Stimulated activated CD4-positive, alpha-beta T cell treated with anti-CD3 and anti-CD28 coated beads, Interleukin-1b, Interleukin-23, amount 100 ng/mL, for 24 hours (primary cell): ENCODE data around the gene MC3R.
"Not testable (repeated sequence)": the region's sequence is repeated elsewhere in the genome, so short reads cannot be mapped to it uniquely, and the experiment has no call there.

Experiments used
- DNase-seq, 4 experiments: peaks; one replicate each; pipeline ENCODE4 v3.0.0-alpha.2; 2020; ENCODE audit warnings: low read depth in 4 of 4, low spot score in 1 of 4

MC3R gene

DNA sequence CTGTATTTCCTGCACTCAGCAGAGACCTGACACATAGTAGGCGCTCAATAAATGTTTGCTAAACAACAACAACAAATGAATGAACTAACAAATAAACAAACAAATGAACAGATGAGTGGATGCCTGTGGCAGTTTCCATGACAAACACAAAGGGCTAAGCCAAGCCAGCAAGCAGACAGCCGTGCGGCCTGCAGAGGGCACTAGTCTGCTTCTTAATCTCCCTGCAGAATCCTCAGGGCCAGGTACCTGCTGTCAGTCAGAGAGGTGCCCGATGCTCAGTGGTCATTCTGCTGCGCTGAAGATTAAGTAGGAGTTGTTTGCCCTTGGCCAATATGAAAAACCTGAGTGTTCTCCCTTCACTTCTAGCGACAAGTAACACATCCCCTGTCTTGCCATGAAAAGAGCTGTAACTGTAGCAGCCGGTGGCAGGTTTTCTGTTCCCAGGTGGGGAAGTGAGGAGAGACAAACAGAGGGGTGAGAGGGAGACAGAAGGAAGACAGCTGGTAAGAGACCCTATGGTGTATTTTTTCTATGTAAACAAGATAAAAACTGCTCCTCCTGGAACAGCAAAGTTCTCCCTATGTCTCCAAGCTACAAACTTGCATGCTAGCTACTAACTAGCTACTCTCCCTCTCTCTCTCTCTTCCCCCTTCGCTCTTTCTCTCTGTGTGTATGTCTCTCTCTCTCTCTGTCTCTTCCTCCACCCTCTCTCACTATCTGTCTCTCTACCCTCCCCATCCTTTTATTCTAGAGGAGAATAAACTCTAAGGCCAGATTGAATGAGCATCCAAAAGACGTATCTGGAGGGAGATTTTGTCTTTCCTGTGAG lies at the start of gene MC3R:
Gene MC3R (plus strand): TSS at position 779 of the 829 bp plus-strand sequence. CDS start 112 bp downstream, outside the sequence.
- peak in 2 of 4 experiments; percentile 14 to 19 for DNase-seq

GRCh38 chr20:56200456-56200855 lies 48.1 kb upstream of the MC3R start:
- DNase-seq, result no peak

DNA sequence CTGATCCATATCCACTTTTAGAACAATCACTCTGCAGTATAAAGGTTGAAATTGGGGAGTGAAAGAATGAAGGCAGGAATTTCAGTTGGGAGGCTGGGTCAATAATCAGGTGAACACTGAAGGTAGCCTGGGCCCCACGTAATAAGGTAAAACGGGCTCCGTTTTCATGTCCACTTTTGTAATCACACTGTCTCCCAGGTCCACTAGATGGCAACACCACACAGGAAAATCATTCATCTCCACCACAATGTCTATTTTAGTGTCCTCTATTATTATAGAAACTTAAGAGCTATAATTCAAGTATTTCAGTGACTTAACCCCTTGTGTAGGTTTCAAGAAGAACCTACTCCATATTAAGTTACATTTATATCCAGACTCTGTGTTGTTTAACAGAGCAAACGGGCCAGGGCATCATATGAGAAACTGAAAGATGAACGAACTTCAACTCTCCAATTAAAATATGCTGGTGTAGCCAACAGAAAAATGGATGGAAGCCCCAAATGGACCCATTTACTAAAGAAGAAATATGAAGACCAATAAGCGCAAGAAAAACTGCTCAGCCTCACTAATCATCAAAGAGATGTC lies 45.9 kb upstream of the MC3R start:
- no peak for DNase-seq

DNA sequence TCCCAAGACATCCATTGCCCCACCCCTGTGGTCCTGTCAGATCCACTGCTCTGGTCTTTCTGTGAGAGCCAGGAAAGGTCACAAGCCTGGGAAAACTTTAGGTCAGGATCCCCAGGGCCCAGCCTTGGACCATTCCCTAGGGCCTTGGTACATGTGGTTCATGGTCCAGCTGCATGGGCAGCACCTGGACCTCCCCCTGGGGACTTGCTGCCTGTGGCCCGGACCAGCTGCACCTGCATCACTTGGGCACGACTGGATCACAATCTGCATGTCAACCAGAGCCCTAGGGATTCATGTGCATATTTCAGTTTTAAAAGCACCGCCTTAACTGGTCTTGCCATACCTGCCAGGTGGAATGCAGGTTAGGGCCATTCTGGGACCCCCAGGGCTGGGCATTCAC lies 44.3 kb upstream of the MC3R start:
- no peak for DNase-seq

GRCh38 chr20:56205346-56205745 lies 43.2 kb upstream of the MC3R start:
- DNase-seq, result no peak

DNA sequence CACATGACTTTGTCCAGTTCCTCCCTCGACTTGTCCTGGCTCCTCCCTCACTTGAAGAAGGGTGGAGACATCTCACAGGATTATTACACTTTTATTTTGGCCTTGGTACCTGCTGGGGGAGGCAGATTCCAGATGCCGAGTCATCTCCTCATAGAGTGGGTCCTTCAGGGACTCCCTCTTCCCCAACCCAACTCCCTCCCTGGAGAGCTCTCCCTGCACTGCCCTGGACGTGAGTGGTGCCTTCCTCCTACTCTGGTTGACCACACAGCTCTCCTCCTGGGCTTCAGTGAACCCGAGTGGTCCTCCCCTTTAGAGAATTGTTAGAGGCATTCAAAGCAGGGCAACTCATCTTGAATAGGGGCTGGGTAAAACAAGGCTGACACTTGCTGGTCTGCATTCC lies 40.9 kb upstream of the MC3R start:
- no peak for DNase-seq

- no peak for DNase-seq
Observed at GRCh38 chr20:56208121-56208520, 40.4 kb upstream of the MC3R start.

DNA sequence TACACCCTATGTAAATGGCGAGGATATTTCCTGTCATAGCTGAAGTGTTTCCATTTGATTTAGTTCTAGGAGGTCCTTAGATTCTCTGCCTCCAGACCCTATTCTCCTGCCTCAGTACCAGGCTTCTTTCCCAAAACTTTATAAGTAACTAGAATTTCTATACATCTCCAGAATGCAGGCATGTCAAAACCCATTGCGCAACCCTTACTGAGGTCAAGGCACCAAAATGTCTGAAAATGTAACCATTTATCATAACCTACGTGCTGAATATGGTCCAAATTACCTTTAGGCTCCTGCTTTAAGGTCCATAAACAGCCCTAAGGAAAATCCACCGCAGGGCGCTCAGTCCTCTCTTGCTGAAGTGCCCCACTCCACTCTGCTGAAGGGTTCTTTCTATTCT lies 37.5 kb upstream of the MC3R start:
- DNase-seq, result no peak

DNA sequence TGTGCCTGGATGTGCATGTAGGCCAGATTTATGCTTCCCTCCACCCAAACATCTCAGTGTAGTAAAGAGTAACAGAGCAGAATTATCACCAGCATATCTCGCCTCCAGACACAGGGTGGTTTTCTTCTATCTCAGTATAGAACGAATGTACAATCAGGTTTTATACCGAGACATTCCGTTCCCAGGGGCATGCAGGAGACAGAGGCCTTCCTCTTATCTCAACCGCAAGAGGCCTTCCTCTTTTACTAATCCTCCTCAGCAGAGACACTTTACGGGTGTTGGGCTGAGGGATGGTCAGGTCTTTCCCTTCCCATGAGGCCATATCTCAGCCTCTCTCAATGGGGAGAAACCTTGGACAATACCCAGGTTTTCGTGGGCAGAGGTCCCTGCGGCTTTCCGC lies 36.4 kb upstream of the MC3R start:
- DNase-seq, result no peak

GRCh38 chr20:56213321-56213720 lies 35.2 kb upstream of the MC3R start:
- DNase-seq, result no peak

GRCh38 chr20:56215115-56215514 lies 33.4 kb upstream of the MC3R start:
- DNase-seq, result no peak

DNA sequence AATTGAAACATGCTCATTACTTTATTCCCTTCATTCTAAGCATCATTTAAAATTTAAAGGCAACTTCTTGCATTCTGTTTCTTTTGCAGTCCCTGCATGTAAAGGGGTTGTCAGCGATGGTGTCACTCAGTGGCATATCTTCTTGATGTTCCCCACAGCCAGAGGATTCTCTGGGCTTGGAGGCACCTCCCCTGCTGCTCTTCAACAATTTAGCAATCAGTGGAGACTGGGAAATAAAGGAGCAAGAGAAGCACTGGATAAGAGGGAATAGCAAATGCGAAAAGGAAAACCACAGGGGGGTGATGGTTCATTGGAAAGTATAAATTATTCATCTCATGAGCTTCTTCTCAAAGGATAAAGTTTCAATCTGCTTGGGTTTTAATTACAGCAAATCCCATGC lies 30.7 kb upstream of the MC3R start:
- no peak for DNase-seq

DNA sequence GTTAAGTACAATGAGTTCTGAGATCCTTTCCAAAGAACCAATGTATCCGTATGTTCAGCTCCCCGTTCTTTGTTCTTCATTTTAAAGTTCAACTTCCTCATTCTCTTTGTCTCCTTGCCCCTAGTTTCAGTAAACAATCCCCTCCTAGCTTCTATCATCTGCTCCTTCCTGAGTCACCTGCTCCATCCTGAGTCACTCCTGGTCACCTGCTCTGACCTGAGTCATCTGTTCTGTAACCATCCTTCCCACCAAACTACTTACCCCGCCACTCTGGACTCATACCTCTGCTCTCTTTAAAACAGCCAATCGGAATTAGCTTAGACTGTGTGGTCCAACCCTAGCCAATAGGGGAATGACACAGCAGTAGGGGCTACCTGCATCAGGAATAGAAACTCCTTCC lies 27.3 kb upstream of the MC3R start:
- DNase-seq, result not testable (repeated sequence)

DNA sequence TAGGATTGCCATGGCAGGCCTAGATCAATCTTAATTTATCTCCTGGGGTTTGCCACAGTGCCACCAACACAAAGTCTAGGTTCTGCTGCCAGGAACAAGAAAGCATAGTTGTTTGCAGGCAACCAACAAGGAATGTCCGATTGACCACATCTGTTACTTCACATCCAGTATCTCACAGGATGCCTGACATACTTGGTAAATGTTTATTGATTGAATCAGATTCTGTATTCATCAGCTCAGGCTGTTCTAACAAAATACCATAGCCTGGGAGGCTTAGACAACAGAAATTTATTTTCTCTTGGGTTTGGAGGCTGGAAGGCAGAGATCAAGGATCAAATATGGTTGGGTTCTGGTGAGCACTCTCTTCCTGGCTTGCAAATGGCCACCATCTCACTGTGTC lies 26.3 kb upstream of the MC3R start:
- DNase-seq, result no peak

GRCh38 chr20:56222945-56223344 lies 25.6 kb upstream of the MC3R start:
- DNase-seq, result no peak

GRCh38 chr20:56223352-56223751 lies 25.2 kb upstream of the MC3R start:
- DNase-seq, result no peak

GRCh38 chr20:56228021-56228420 lies 20.5 kb upstream of the MC3R start:
- no peak for DNase-seq

DNA sequence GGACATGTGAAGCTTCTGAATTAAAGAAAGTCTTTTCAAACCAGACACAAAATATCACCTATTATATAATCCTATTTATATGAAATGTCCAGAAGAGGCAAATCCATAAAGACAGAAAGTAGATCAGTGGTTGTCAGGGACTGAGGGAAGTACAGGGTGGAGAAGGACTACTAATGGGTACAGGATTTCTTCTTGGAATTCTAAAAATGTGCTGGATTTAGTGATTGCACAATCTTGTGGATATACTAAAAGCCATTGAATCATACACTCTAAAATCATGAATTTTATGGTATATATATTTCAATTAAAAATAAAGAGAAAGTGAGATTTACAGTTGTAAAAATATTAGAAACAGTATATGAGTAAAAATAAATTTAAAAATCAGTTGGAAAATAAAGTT lies 18.7 kb upstream of the MC3R start:
- DNase-seq, result no peak

DNA sequence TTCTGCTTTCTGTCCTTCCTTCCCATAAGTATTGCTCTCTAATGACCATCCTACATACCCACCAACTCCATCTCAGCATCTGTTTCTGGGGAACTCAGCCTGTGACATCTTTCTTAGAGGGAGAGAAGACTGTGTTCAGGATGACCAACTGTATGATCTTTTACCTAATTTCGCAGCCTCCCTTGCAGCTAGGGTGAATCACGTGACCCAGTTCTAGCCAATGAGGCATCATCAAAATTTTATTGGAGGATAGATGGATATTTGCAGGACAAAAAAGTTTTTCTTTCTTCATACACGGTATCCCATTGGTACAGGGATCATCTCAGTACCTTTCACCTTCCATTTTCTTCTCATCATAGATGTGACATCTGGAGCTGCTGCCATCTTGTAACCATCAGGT lies 14.4 kb upstream of the MC3R start:
- DNase-seq, result no peak

- no peak for DNase-seq
Observed at GRCh38 chr20:56237335-56237734, 11.2 kb upstream of the MC3R start.

DNA sequence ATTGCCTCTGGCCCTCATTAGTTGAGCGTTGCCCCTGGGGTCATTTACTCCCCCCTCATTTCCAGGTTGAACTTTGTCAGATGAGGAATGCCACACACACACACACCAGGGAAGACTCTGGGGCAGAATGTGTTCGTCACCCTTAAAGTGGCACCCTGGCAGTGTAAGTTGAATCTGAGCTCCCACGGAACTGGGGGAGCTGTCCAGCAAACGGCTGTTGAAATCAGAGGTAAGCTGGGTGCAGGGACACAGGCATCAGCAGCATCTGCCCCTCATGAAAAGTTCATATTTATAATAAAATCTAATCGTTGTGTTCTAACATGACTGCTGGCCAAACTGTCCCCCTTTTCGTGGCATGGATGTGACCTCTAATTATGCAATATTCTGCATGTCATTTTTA lies 4.3 kb upstream of the MC3R start:
- DNase-seq, result no peak

DNA sequence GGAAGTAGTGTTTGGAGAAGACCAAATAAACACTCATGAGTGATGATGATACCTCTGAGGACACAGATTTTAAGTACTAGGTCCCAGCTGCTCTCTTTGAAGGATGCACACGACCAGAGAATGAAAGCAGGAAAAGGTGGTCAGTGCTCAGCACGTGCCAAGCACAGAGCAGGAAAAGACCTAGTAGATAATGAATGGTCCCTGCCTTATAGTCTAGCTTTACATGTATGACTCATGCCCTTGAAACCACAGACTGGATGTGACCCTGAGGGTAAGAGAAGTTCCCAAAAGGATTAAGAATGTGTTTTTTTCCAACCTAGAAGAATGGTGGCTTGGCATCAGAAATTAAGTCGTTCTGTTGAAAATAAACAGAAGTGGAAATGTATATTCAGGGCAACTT lies 2.8 kb upstream of the MC3R start:
- no peak for DNase-seq
